Measurements from ENCODE around the gene PTPRK. TPM values are rescaled to one million over a fixed set of nuclear protein-coding genes. Genes with fewer than 3 reads are reported as not detected.

The PTPRK gene
- total RNA-seq, 1 experiment from 2014 or later: 89.3 TPM

- no peaks in the 10 kb centered on the region for H3F3A ChIP-seq (ENCODE audit: insufficient read depth, low read depth)
- ChIA-PET CTCF (interaction anchor here (0.6 kb wide), 1 partner anchor 603 kb away, joined by 5 read pairs; no protein-coding TSS in a partner anchor), POLR2A (ENCODE audit: unreplicated experiment) (interaction anchor here (0.5 kb wide), 1 partner anchor 180 kb away, joined by 3 read pairs; no protein-coding TSS in a partner anchor)
- H3K4me3 ChIP-seq: no peak overlapping the region
- 0 out of 2 replicates have a peak, but pooled peaks cover 7% of the 10 kb centered on the region for H3K79me2 ChIP-seq (ENCODE audit: low read depth)
- TF ChIP-seq EZH2 (IDR thresholded peaks at IDR 0.05; ENCODE audit: low read depth): no peak
- no peak for TF ChIP-seq CTCF (conservative IDR thresholded peaks at IDR 0.05)
- no peak overlapping the region for H3K27ac ChIP-seq
- no peaks in the 10 kb centered on the region for H3K36me3 ChIP-seq (ENCODE audit: low read depth)
- no peak overlapping the region for H2AFZ ChIP-seq
- H3K27me3 ChIP-seq (ENCODE audit: insufficient read depth, low read depth): no peaks in the 10 kb centered on the region
- no peaks in the 10 kb centered on the region for H3K9me3 ChIP-seq (ENCODE audit: insufficient read depth, low read depth)
- no TSS peak for BruUV-seq (replicated peaks)
- no peak for DNase-seq
- no peak overlapping the region for H3K4me2 ChIP-seq
- no peaks in the 10 kb centered on the region for H3K9me2 ChIP-seq (ENCODE audit: insufficient read depth)
- intact Hi-C loops (cut with micrococcal nuclease; ENCODE audit: unreplicated experiment): loop anchor here (5.0 kb wide), 1 partner anchor 48 kb away; no protein-coding TSS in a partner anchor
- no peaks in the 10 kb centered on the region for H3K4me1 ChIP-seq (replicated peaks; ENCODE audit: insufficient read depth)
- no peaks in the 10 kb centered on the region for H4K20me1 ChIP-seq (ENCODE audit: insufficient read depth)
Observed at GRCh38 chr6:128339635-128340450, 180.6 kb downstream of the PTPRK start.

GRCh38 chr6:128337619-128338018 is 182.8 kb downstream of the PTPRK start:
- no peak for DNase-seq
- no TSS peak for BruUV-seq (replicated peaks)
- no peaks in the 10 kb centered on the region for H3K36me3 ChIP-seq (ENCODE audit: low read depth)
- no peaks in the 10 kb centered on the region for H3K9me2 ChIP-seq (ENCODE audit: insufficient read depth)
- H3K27me3 ChIP-seq (ENCODE audit: insufficient read depth, low read depth): no peaks in the 10 kb centered on the region
- no peak overlapping the region for H2AFZ ChIP-seq
- H3F3A ChIP-seq (ENCODE audit: insufficient read depth, low read depth): no peaks in the 10 kb centered on the region
- CTCF ChIA-PET: interaction anchor here (0.6 kb wide), 1 partner anchor 28 kb away, joined by 3 read pairs; no protein-coding TSS in a partner anchor
- 0 out of 2 replicates have a peak, but pooled peaks cover 7% of the 10 kb centered on the region for H3K79me2 ChIP-seq (ENCODE audit: low read depth)
- no peak for TF ChIP-seq CTCF (conservative IDR thresholded peaks at IDR 0.05)
- TF ChIP-seq EZH2 (IDR thresholded peaks at IDR 0.05; ENCODE audit: low read depth): no peak
- no peak overlapping the region for H3K27ac ChIP-seq
- H3K4me1 ChIP-seq (replicated peaks; ENCODE audit: insufficient read depth): no peaks in the 10 kb centered on the region
- no peaks in the 10 kb centered on the region for H4K20me1 ChIP-seq (ENCODE audit: insufficient read depth)
- intact Hi-C loops (cut with micrococcal nuclease; ENCODE audit: unreplicated experiment): loop anchor here (5.0 kb wide), 1 partner anchor 45 kb away; no protein-coding TSS in a partner anchor
- H3K9me3 ChIP-seq (ENCODE audit: insufficient read depth, low read depth): no peaks in the 10 kb centered on the region
- H3K4me2 ChIP-seq: no peak overlapping the region
- H3K4me3 ChIP-seq: no peak overlapping the region
- POLR2A ChIA-PET (ENCODE audit: unreplicated experiment): no interaction called here

- H3K79me2 ChIP-seq (ENCODE audit: low read depth): 0 out of 2 replicates have a peak, but pooled peaks cover 7% of the 10 kb centered on the region
Observed at GRCh38 chr6:128336436-128337095, 183.8 kb downstream of the PTPRK start.

More at GRCh38 chr6:128336436-128337095, 183.8 kb downstream of the PTPRK start:
- ChIA-PET POLR2A (ENCODE audit: unreplicated experiment) (interaction anchor here (0.7 kb wide), 1 partner anchor 234 kb away, joined by 3 read pairs; no protein-coding TSS in a partner anchor), CTCF (interaction anchor here (0.6 kb wide), 1 partner anchor 207 kb away, joined by 3 read pairs; no protein-coding TSS in a partner anchor)
- no peaks in the 10 kb centered on the region for H3F3A ChIP-seq (ENCODE audit: insufficient read depth, low read depth)
- H2AFZ ChIP-seq: no peak overlapping the region
- H3K4me1 ChIP-seq (replicated peaks; ENCODE audit: insufficient read depth): no peaks in the 10 kb centered on the region
- no peaks in the 10 kb centered on the region for H4K20me1 ChIP-seq (ENCODE audit: insufficient read depth)
- no peak overlapping the region for H3K4me2 ChIP-seq
- no peaks in the 10 kb centered on the region for H3K36me3 ChIP-seq (ENCODE audit: low read depth)
- no TSS peak for BruUV-seq (replicated peaks)
- no peaks in the 10 kb centered on the region for H3K9me3 ChIP-seq (ENCODE audit: insufficient read depth, low read depth)
- H3K27ac ChIP-seq: no peak overlapping the region
- no peaks in the 10 kb centered on the region for H3K27me3 ChIP-seq (ENCODE audit: insufficient read depth, low read depth)
- TF ChIP-seq CTCF (conservative IDR thresholded peaks at IDR 0.05): no peak
- TF ChIP-seq EZH2 (IDR thresholded peaks at IDR 0.05; ENCODE audit: low read depth): no peak
- no peak overlapping the region for H3K4me3 ChIP-seq
- intact Hi-C loops (cut with micrococcal nuclease; ENCODE audit: unreplicated experiment): loop anchor here (5.0 kb wide), 1 partner anchor 44 kb away; no protein-coding TSS in a partner anchor
- no peaks in the 10 kb centered on the region for H3K9me2 ChIP-seq (ENCODE audit: insufficient read depth)
- no peak for DNase-seq
